IMR-90 (cell line): ENCODE results near the gene SIAH3. TPM values are rescaled to one million over a fixed set of nuclear protein-coding genes. Genes with fewer than 3 reads are reported as not detected.

ENCODE experiments used
- ATAC-seq: fragments of 200-7000 bp; cut with Tn5 transposase; 2 replicates; pipeline ENCODE4 v1.9.1; 2020; ENCODE audit warnings: low read depth, mild to moderate bottlenecking, moderate library complexity
- BruUV-seq: library from RNA; stranded (reverse); fragments of 400-500 nt; replicated peaks from 2 replicates; lab custom pipeline; 2021; lab: Mats Ljungman, UMichigan
- CTCF ChIA-PET: fragments of 300-600 bp; formaldehyde crosslinking; extraction: SDS; loops from one replicate; lab custom pipeline; 2021; ENCODE audit warnings: antibody characterized with exemption; lab: Yijun Ruan, JAX
- POLR2A ChIA-PET: fragments of 300-600 bp; sonication (Branson Sonifier 250); formaldehyde crosslinking; loops from one replicate; lab custom pipeline; 2022; ENCODE audit warnings: antibody characterized with exemption; ENCODE audit not compliant: unreplicated experiment; lab: Charles Lee
- DNase-seq: peaks from one replicate; pipeline ENCODE4 v3.0.0; 2013
- H2AFZ ChIP-seq: replicated peaks from 2 replicates; pipeline ENCODE3; 2013; ENCODE audit warnings: low read length, mild to moderate bottlenecking; ENCODE audit not compliant: poor library complexity
- H2AK5ac ChIP-seq: 2 replicates; pipeline ENCODE4 v1.6.1; 2013; ENCODE audit warnings: low read depth, low read length, inconsistent platforms
- H2AK9ac ChIP-seq: replicated peaks from 2 replicates; pipeline ENCODE3; 2013; ENCODE audit warnings: mild to moderate bottlenecking, low read depth, low read length, moderate library complexity; ENCODE audit not compliant: poor library complexity
- H2BK120ac ChIP-seq: 2 replicates; pipeline ENCODE4 v1.6.1; 2013; ENCODE audit warnings: low read depth, low read length, inconsistent platforms
- H2BK15ac ChIP-seq: 3 replicates; pipeline ENCODE4 v1.6.1; 2013; ENCODE audit warnings: low read depth, low read length, inconsistent platforms
- H2BK20ac ChIP-seq: 2 replicates; pipeline ENCODE4 v1.6.1; 2013; ENCODE audit warnings: low read depth, mild to moderate bottlenecking, inconsistent platforms, low read length, moderate library complexity
- H2BK5ac ChIP-seq: 2 replicates; pipeline ENCODE4 v1.6.1; 2013; ENCODE audit warnings: mild to moderate bottlenecking, low read depth, low read length, inconsistent platforms; ENCODE audit not compliant: poor library complexity, severe bottlenecking
- H3K14ac ChIP-seq: replicated peaks from 2 replicates; pipeline ENCODE4 v1.6.1; 2013; ENCODE audit warnings: low read depth, low read length, inconsistent platforms
- H3K18ac ChIP-seq: 2 replicates; pipeline ENCODE4 v1.6.1; 2013; ENCODE audit warnings: low read depth, low read length, control low read depth
- H3K23ac ChIP-seq: 2 replicates; pipeline ENCODE4 v1.6.1; 2013; ENCODE audit warnings: low read depth, low read length, inconsistent platforms
- H3K27ac ChIP-seq: 2 replicates; pipeline ENCODE4 v1.5.1; 2013; ENCODE audit warnings: mild to moderate bottlenecking, control low read depth, low read length; ENCODE audit not compliant: insufficient read depth
- H3K27me3 ChIP-seq: 2 replicates; pipeline ENCODE4 v1.6.1; 2013; ENCODE audit warnings: low read length; ENCODE audit not compliant: control insufficient read depth, insufficient read depth
- H3K36me3 ChIP-seq: 2 replicates; pipeline ENCODE4 v1.6.1; 2013; ENCODE audit warnings: low read length, mixed read lengths; ENCODE audit not compliant: control insufficient read depth, insufficient read depth
- H3K4ac ChIP-seq: 2 replicates; pipeline ENCODE4 v1.6.1; 2013; ENCODE audit warnings: low read depth, low read length, inconsistent platforms
- H3K4me1 ChIP-seq: 2 replicates; pipeline ENCODE4 v1.6.1; 2013; ENCODE audit warnings: low read length, mixed read lengths; ENCODE audit not compliant: control insufficient read depth, insufficient read depth
- H3K4me2 ChIP-seq: 2 replicates; pipeline ENCODE4 v1.6.1; 2013; ENCODE audit warnings: low read depth, mild to moderate bottlenecking, control low read depth, low read length, moderate library complexity
- H3K4me3 ChIP-seq: 2 replicates; pipeline ENCODE4 v1.5.1; 2013; ENCODE audit warnings: low read depth, mild to moderate bottlenecking, control low read depth, low read length, moderate library complexity; ENCODE audit not compliant: insufficient read depth
- H3K56ac ChIP-seq: 2 replicates; pipeline ENCODE4 v1.6.1; 2013; ENCODE audit warnings: low read length, inconsistent platforms; ENCODE audit not compliant: insufficient read depth; ENCODE audit errors: extremely low read depth
- H3K79me1 ChIP-seq, 2 experiments: 2 replicates each; pipeline ENCODE4 v1.6.1; 2013; ENCODE audit warnings: low read length in 2 of 2, inconsistent platforms in 1 of 2, low read depth in 1 of 2
- H3K9ac ChIP-seq: 2 replicates; pipeline ENCODE4 v1.6.1; 2013; ENCODE audit warnings: low read depth, low read length, control low read depth
- H3K9me1 ChIP-seq: 2 replicates; pipeline ENCODE4 v1.6.1; 2013; ENCODE audit warnings: low read length, inconsistent platforms; ENCODE audit not compliant: insufficient read depth
- H3K9me3 ChIP-seq: 2 replicates; pipeline ENCODE4 v1.6.1; 2013; ENCODE audit warnings: low read length; ENCODE audit not compliant: control insufficient read depth, insufficient read depth
- H4K20me1 ChIP-seq: 2 replicates; pipeline ENCODE4 v1.6.1; 2013; ENCODE audit warnings: low read length, inconsistent platforms; ENCODE audit not compliant: insufficient read depth
- H4K5ac ChIP-seq: 2 replicates; pipeline ENCODE4 v1.6.1; 2013; ENCODE audit warnings: mild to moderate bottlenecking, low read depth, low read length, control low read depth
- H4K8ac ChIP-seq, 2 experiments: 2 replicates each; pipeline ENCODE4 v1.6.1; 2013; ENCODE audit warnings: low read depth in 2 of 2, low read length in 2 of 2, control low read depth in 1 of 2, inconsistent platforms in 1 of 2
- H4K91ac ChIP-seq: 2 replicates; pipeline ENCODE4 v1.6.1; 2013; ENCODE audit warnings: low read depth, low read length, inconsistent platforms; ENCODE audit not compliant: insufficient read depth
- POLR2A ChIP-seq: IDR thresholded peaks from 2 replicates; pipeline ENCODE4 v1.6.1; 2012; ENCODE audit warnings: mild to moderate bottlenecking, low read depth, low read length
- RAD21 ChIP-seq: IDR thresholded peaks from 2 replicates; pipeline ENCODE4 v1.6.1; 2012; ENCODE audit warnings: low read length, improper control_type of control experiment
- dilution Hi-C: fragments of 300-500 bp; cut with HindIII; formaldehyde crosslinking; loops from one replicate; pipeline ENCODE4 v1.14.3; 2018; ENCODE audit warnings: low sequenced_read_pairs; ENCODE audit not compliant: unreplicated experiment
- in situ Hi-C: fragments of 300-500 bp; cut with MboI; formaldehyde crosslinking; loops from 3 replicates; pipeline ENCODE4 v1.14.3; 2019; ENCODE audit warnings: low sequenced_read_pairs, inconsistent platforms, mixed read lengths
- intact Hi-C: fragments of 100-400 bp; cut with micrococcal nuclease; formaldehyde crosslinking; loops from 2 replicates; pipeline ENCODE4 v1.10.0; 2022
- polyA plus RNA-seq, 3 experiments: library from polyadenylated mRNA; depleted of rRNA; stranded (reverse); fragments of >200 nt; gene quantifications; 2 replicates each; pipeline ENCODE4 v1.2.3, GENCODE V29; 2012; ENCODE audit warnings: low replicate concordance in 1 of 3
- total RNA-seq: library from RNA; depleted of rRNA; stranded (reverse); fragments of >200 nt; gene quantifications from 2 replicates; pipeline ENCODE4 v1.2.3, GENCODE V29; 2012

SIAH3 gene
- total and polyA plus RNA-seq, 2 of the 4 experiments (the other 2 are of a cell fraction) = under 0.01 TPM; not detected in 1

GRCh38 chr13:45892513-45892912 is 41.0 kb upstream of the SIAH3 start:
- H3K14ac ChIP-seq = no peak overlapping the region
- BruUV-seq = no TSS peak
- no peak overlapping the region for H4K91ac ChIP-seq
- no peak for ATAC-seq
- DNase-seq = no peak
- TF ChIP-seq RAD21 (no peak), POLR2A (no peak)
- H3K4me3 ChIP-seq = no peak overlapping the region
- H3K4me1 ChIP-seq = no peaks in the 10 kb centered on the region
- no peak overlapping the region for H2AK5ac ChIP-seq
- H4K5ac ChIP-seq = no peak overlapping the region
- no peak overlapping the region for H4K8ac ChIP-seq
- CTCF ChIA-PET = no interaction called here
- no peak overlapping the region for H3K56ac ChIP-seq
- no peak overlapping the region for H2AFZ ChIP-seq
- no peak overlapping the region for H3K27ac ChIP-seq
- no peak overlapping the region for H2BK120ac ChIP-seq
- no peak overlapping the region for H2BK15ac ChIP-seq
- H2BK20ac ChIP-seq = no peak overlapping the region
- no peak overlapping the region for H2BK5ac ChIP-seq
- no peak overlapping the region for H3K23ac ChIP-seq
- no peak overlapping the region for H3K4ac ChIP-seq
- H3K9me3 ChIP-seq = no peaks in the 10 kb centered on the region
- H3K9me1 ChIP-seq = no peaks in the 10 kb centered on the region
- H3K27me3 ChIP-seq = peaks cover 10% of the 10 kb centered on the region
- H4K20me1 ChIP-seq = no peaks in the 10 kb centered on the region
- dilution Hi-C loops = no loop called here
- H2AK9ac ChIP-seq = no peak overlapping the region
- H3K36me3 ChIP-seq = no peaks in the 10 kb centered on the region
- POLR2A ChIA-PET = no interaction called here
- no peak overlapping the region for H3K9ac ChIP-seq
- in situ Hi-C loops = no loop called here
- intact Hi-C loops = no loop called here
- no peak overlapping the region for H3K4me2 ChIP-seq
- H3K79me1 ChIP-seq = no peaks in the 10 kb centered on the region
- H3K18ac ChIP-seq = no peak overlapping the region
